Activated CD8-positive, alpha-beta memory T cell treated with anti-CD3 and anti-CD28 coated beads, Interleukin-2, amount 50 U/mL, for 24 hours (primary cell): ENCODE measurements around the gene TMEM229B.
"Not testable (repeated sequence)": the region's sequence is repeated elsewhere in the genome, so short reads cannot be mapped to it uniquely, and the experiment has no call there.

Experiments used
- DNase-seq: peaks from one replicate; pipeline ENCODE4 v3.0.0-alpha.2; 2020; ENCODE audit errors: extremely low read depth

The TMEM229B gene

DNA sequence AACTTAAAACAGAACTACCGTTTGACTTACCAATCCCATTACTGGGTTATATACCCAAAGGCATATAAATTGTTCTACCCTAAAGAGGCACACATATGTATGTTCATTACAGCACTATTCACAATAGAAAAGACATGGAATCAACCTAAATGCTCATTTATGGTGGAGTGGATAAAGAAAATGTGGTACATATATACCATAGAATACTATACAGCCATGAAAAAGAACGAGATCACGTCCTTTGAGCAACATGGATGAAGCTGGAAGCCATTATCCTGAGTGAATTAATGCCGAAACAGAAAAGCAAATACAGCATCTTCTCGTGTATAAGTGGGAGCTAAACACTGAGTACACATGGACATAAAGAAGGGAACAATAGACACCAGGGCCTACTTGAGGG lies 31.8 kb downstream of the TMEM229B start:
- DNase-seq = no peak

DNA sequence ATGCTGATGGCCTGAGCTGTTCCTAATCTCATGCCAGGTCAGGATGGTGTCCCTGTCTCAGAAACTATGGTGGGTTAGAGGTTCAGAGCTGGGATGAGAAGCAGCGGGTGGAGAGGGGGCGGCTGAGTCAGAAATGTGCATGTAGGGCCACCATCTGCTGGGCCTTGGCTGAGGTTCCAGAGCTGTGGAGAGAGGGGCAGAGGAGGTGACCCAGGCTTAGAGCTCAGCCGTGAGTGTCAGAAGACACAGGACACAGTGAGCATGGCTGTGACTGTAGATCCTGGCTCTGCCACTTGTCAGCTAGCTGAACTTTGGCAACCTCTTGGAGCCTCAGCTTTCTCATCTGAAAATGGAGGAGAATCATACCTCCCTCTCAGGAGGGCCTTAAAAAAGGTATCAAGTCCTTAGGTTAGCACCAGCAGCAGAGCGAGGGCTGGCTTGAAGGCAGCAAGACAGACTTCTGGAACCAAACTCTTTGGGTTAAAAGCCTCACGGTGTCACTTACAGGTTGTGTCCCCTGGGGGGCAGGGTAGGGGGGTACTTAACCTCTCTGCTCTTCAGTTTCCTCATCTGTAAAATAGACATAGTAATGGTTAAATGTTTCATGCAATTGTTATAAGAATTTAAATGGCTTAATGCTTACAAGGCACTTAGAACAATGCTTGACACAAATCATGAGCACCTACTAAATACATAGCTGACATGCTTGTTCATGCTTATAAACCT lies 34.8 kb downstream of the TMEM229B start:
- no peak for DNase-seq

DNA sequence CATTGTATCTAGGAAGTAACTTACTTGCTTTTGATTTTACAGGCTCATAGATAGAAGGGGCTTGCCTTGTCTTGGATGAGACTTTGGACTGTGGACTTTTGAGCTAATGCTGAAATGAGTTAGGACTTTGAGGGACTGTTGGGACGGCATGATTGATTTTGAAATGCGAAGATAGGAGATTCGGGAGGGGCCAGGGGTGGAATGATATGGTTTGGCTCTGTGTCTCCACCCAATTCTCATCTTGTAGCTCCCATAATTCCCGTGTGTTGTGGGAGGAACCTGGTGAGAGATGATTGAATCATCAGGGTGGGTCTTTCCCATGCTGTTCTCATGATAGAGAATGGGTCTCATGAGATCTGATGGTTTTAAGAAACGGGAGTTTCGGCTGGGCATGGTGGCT lies 36.9 kb downstream of the TMEM229B start:
- not testable (repeated sequence) for DNase-seq

DNA sequence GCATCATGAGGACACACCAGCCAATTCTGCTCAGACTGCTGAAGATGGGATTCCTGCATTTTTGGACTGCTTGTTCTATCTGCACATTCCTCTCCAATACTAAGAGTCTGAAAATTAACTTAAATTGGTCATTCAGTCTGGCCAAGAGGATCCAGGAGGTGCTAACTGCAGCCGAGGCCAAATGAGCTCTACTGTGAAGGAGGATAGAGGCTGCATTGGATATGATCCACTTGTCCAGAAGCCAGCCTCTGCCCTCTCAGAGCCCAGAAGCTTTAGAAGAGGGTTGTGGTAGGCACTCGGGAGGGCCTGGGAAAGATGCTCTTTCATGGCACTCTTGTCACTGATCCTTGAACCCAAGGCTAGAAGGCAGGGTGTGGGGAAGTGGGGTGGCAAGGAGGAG lies 39.4 kb downstream of the TMEM229B start:
- no peak for DNase-seq

DNA sequence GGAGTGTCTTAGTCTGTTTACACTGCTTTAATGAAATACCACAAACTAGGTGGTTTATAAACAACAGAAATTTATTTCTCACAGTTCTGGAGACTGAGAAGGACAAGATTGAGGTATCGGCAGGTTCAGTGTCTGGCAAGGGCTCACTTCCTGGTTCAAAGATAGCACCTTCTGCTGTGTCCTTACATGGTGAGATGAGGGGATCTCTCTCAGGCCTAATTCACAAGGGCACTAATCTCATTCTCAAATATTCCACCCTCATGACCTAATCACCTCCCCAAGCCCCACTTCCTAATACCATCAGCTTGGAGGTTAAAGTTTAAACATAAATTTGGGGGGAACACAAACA lies 41.5 kb downstream of the TMEM229B start:
- no peak for DNase-seq

DNA sequence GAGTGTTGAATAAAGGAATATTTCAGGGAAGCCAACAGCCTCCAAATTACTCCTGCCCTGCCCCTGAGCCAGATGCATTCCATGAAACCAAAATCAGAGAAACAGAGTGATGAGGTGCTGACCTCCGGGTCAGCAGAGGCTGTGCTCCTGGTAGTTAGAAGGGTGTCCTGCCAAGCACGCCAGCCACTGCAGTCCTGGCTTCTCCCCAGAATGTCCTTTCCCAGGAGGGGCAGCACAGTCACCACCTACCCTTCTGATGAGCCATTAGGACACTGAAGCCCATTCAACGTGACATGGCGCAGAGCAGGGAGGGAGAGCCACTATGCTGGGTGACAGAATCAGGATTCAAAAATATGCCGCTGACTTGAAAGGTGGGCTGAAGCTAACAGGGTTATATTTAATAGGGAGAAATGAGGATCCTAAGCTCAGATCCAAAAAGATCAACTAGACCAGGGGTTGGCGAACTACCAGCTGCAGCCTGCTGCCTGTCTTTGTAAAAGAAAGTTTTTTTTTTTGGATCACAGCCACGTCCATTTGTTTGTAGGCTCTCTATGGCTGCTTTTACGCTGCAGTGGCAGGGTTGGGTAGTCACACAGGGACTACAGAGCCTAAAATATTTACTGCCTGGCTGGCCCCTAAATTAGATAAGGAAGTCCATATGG lies 42.0 kb downstream of the TMEM229B start:
- no peak for DNase-seq

DNA sequence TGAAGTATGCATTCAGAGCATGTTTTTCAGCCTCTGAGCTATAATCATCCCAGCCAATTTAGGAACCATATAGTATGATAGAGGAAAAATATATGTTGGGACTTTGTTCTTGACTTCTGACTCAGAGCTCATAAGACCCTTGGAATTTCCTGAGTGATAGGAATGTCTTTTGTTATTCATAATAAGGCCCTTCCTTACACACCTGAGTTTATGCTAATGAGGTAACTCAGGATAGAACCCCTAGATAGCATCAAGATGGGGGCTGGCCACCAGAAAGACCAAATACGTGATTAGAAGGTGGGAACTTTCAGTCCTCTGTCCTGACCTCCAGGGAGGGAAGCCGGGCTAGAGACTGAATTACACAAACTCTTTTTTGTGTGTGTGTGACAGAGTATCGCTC lies 44.1 kb downstream of the TMEM229B start:
- no peak for DNase-seq

DNA sequence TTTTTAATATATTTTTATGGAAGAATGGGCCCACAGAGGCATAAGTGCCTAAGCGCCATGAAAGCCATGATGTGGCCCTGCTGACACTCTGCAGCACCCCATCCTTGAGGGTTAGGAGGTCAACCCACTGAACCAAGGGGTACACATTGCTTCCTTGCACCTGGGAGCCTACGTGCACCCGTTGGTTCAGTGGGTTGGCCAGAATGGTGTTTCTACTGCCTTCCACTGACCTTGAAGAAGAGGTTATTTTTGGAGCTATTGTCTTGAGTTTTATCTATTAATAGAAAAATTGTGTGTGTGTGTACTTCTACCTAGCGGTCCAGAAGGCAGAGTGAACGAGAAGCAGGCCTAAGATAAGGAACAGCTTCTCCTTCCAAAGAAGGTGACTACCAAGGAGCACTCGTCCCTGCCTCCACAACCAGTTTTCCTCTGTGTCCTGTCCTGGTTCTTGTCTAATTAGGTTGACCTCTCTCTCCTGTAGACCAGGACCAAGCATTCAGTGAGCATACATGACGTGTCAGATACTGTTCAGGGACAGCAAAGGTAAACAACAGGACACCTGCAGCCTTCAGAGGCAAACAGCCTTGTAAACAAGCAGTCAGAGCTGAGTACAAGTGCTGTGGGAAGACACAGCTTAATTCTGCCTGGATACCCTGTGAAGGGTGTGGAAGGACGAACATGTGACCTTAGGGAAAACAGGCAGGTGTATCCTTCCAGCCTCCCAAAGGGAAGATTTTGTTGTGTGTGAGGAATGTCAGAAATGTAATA lies 46.2 kb downstream of the TMEM229B start:
- DNase-seq = no peak

DNA sequence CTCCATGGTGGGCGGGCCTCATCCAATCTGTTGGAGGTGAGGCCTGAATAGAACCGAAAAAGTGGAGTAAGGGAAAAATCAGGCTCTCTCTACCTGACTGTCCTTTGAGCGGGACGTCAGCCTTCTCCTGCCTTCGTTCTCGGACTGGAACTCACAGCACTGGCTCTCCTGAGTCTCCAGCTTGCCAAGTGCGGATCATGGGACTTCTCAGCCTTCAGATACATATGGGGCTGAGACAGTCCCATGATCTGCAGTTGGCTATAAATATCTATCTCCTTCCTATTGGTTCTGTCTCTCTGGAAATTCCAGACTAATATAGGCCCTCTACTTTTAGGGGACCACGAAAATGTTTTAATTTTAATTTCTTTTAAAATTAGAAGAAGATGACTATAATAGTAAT lies 46.8 kb downstream of the TMEM229B start:
- DNase-seq = no peak

DNA sequence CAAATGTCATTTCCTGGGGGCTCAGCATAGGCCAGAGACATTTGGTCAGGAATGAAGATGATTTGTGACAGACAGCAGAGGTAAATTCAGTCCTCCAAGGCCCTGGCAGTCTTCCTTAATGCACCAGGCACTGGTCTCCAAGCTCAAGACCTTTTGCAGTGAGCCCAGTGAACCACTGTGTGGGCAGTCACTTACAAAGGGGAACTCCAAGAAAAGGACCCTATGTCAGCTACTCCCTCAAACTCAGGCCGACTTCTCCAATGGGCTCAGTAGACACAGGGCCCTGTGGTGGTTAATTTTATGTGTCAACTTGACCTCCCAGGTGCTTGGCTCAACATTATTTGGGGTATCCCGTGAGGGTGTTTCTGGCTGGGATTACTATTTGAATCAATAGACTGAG lies 47.3 kb downstream of the TMEM229B start:
- no peak for DNase-seq

DNA sequence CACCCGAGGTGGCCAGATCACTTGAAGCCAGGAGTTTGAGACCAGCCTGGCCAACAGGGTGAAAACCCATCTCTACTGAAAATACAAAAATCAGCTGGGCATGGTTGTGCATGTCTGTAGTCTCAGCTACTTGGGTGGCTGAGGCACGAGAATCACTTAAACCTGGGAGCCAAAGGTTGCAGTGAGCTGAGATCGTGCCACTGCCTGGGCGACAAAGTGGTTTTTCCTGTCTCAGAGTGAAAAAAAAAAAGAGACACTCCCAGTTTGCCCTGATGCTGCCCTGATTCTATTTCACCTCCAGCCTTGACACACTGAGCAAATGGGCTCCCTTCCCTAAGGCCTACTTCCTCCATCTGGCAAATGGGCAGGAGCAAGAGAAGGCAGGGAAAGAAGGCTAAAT lies 48.0 kb downstream of the TMEM229B start:
- no peak for DNase-seq

DNA sequence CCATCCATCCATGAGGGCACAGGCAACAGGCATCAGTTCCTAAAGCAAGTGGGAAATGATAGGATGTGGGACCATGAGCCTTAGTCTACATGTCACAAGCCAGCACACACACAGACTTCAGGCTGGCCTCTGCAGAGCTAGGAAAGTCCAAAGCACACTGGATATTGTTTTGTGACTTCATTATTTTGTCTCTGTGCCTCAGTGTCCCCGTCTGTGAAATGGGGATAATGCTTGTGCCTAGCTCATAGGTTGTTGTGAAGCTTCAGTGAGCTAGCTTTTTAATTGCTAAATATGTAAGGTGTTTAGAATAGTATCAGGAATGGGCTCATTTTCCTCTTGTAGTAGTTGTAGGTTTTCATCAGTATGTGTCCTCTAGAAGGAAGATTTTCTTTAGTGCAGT lies 49.6 kb downstream of the TMEM229B start:
- no peak for DNase-seq

DNA sequence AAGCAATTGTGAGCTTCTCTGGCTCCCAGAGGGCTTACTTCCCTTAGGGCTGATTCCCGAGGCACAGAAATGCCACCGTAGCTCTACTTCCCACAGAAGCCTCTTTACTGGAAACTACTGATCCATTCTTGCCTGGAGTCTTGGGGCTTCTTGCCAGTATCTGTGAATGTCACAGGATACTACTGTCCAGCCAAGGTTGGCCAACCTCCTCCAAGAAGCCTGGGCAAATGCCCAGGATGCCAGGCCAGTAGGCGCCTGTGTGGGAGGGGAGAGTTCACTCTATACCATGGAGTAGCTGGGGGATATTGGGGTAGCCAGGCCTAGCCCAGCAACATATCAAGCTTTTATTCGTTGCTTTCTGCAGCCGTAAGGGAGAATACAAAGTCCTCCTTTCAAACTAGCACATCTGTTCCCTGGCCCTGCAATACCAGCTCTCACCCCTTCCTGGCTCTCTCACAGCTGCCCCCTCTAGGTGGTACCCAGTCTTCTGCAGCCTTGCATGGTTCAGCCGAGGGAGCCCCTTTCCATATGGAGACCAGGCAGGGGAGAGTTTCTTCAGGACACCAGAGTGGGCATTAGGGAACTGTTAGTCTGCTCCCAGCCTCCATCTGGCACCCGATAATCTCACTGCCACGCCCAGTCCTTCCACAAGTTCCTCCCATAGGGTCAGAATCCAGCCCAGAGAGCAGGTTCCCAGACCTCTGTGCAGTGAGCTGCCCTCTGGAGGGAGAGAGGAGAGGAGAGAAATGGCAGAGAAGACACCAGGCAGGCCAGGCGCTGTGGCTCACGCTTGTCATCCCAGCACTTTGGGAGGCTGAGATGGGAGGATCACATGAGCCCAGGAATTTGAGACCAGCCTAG lies 52.3 kb downstream of the TMEM229B start:
- DNase-seq = no peak

DNA sequence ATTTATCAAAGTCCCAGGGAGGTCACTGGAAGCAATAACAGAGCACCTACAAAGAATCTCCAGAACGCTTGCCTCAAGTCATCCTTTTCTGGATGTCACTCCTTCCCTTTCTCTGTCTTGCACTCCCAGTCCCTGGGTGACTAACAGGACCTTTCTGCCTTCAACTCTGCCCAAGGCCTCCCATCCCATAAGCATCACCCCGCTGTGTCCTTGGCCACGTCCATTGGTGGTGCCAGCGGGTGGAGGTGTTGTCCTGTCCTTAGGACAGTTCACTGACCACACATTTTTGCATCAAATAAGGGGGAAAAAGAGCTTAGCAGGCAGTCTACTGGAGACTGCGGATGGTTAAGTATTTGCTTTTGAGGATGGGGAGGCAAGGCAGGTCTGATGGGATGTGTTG lies 52.9 kb downstream of the TMEM229B start:
- no peak for DNase-seq

DNA sequence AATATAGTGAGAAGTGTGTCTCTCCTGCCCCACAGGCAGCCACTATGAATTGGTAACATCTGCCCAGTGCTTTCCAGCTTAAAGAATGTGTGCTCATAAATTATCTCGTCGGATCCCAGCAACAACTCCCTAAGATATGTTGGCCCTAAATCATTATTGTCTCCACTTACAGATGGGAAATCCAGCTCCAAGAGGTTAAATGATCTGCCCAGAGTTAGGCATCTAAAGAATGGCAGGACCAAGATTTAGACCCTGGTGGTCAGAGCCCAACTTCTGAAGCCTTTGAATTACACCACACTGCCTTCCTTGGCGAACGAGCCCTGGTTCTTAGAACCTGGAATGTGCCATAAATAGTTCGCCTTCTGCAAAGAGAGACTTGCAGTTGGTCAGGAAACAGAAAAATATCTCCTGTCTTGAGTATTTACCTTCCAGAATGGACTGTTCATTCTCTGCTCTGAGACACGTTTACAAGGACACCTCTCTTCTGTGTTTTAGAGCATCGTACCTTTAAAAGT lies 56.4 kb downstream of the TMEM229B start:
- DNase-seq = no peak

DNA sequence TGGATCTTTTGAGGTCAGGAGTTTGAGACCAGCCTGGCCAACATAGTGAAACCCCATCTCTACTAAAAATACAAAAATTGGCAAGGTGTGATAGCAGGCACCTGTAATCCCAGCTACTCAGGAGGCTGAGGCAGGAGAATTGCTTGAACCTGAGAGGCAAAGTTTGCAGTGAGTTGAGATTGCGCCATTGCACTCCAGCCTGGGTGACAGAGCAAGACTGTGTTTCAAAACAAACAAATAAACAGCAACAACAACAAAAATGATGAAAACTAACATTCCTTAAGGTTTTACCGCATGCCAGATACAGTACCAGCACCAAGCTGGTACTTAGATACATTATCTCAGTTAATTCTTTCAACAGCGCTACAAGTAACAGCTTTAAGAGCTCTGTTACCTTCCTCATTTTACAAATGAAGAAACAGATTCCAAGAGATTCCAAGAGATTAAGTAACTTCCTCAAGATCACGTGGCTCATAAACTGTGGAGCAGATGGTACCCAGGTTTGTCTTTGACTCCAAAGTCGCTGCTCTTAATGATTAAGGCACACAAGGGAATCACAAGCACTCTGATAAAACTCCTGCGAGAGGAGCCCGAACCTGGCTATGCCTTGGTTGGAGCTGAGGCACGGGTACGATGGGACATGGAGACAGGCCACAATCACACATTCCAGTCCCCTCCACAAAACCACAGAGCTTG lies 58.9 kb downstream of the TMEM229B start:
- no peak for DNase-seq

DNA sequence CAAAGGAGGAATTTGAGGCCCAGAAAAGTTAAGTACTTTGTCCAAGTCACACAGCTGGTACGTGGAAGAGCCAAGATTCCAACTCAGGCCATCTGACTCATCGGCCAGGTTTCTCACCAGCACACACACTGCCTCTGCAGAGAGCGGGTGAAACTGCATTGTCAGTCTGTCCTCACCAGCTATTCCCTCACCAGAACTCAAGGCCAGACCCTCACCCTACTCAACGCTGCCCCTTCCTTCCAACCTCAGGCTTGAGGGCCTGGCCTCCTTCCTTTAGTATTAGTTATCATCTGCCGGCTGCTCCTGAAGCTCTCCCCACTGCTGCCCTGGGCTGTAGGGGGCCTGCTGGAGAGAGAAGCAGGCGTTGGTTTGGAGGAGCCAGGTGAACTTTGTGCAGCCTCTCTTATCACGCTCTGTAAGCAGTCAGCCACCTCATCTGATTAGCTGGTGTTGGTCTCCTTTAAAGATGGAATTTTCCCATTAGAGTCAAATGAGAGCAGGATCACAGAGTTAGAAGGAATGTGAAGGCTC lies 60.0 kb downstream of the TMEM229B start:
- no peak for DNase-seq

DNA sequence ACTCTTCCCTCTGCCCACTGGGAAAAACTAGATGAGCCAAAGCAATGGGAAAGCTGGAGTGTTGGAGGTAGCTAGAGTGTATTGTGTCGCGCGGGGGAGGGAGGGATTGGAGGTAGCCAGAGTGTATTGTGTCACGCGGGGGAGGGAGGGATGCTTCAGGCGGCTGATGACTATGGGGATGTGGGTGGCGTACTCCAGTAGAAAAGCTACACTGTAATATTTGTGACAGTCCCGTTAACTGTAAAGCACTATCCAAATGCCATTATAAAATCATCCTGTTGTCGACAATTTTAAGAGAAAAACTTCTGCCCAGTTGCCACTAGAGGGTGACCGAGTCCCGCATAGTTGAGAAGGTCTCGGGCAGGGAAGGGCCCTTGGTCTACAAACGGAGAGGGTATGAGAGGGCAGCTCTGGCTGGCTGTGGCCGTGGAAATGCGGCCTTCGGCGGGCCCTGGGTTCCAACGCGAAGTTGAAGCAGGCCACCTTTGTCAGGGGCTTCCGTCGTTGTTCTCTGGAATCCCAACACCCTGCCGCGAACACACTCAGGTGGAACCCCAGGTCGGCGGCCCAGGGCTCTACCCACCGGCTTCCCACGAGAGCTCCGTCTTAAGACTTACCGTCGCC lies 61.4 kb downstream of the TMEM229B start:
- peak; percentile 28 for DNase-seq

DNA sequence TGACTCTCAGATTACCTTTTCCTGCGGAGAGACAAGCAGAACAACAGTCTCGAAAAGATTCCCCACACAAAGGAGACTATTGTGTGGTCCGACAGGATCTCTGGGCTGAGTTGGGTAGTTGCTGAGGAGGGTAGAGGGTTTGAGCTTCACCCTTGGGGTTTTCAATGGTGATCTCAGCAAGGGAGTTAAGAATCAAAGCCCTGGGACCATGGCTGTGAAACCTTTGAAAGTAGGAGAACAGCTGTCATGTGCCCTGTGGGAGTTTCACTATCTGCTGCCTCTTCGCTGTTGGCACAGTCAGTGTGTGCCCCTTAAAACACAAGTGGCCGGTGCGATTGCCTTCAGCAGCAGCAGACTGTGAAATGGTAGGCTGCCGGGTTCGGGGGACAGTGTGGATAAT lies 62.4 kb downstream of the TMEM229B start:
- DNase-seq = no peak

DNA sequence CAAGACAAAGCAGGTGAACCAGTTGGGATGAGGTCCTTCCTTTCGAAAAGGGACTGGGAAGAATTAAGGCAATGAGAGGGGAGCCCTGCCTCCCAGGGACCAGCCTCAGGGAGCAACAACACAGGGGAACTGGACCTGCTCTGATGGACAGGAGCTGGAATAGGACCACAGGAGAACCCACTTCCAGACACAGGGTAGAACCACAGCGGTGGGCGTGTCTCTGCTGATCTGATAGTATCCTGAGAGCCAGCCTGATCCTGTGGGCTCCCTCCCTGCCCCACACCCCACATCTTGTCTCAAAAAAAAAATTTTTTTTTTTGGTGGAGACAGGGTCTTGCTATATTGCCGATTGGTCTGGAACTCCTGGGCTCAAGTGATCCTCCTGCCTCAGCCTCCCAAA lies 62.9 kb downstream of the TMEM229B start:
- no peak for DNase-seq

DNA sequence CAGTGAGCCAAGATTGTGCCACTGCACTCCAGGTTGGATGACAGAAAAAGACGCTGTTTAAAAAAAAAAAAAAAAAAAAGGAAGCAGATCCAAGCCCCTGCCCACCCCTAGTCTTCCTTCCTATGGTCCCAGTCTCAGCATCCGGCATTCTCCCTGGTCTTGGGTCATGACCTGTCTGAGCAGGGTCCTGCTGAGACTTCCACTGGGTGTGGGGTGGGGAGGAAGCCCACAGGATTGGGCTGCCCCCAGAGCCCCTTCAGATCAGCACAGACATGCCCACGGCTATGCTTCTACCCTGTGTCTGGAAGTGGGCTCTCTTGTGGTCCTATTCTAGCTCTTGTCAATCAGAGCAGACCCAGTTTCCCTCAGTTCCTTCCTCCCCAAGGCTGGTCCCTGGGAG lies 64.0 kb downstream of the TMEM229B start:
- no peak for DNase-seq
